Panc1 (cell line): ENCODE measurements around the gene ARRB2. TPM values are rescaled to one million over a fixed set of nuclear protein-coding genes. Genes with fewer than 3 reads are reported as not detected.

Experiments
- ATAC-seq: fragments of 200-7000 bp; cut with Tn5 transposase; 2 replicates; pipeline ENCODE4 v1.9.1; 2020; ENCODE audit warnings: mild to moderate bottlenecking, moderate library complexity
- BruUV-seq: library from RNA; stranded (reverse); fragments of 400-500 nt; replicated peaks from 2 replicates; lab custom pipeline; 2021; lab: Mats Ljungman, UMichigan
- CTCF ChIA-PET: fragments of 300-600 bp; sonication (Branson Sonifier 250); formaldehyde crosslinking; loops from one replicate; lab custom pipeline; 2022; ENCODE audit warnings: antibody characterized with exemption; lab: Charles Lee
- POLR2A ChIA-PET: fragments of 300-600 bp; sonication (Branson Sonifier 250); formaldehyde crosslinking; loops from one replicate; lab custom pipeline; 2022; ENCODE audit warnings: antibody characterized with exemption; lab: Charles Lee
- DNase-seq: peaks from one replicate; pipeline ENCODE4 v3.0.0-alpha.2; 2010; ENCODE audit warnings: low read depth, low spot score
- H3K27ac ChIP-seq: 2 replicates; pipeline ENCODE4 v1.5.1; 2011; ENCODE audit warnings: mild to moderate bottlenecking, low read length, inconsistent platforms
- H3K27me3 ChIP-seq: fragments of 200-500 bp; sonication (Bioruptor generic); 2 replicates; pipeline ENCODE4 v1.6.0; 2014; ENCODE audit warnings: low read length, inconsistent platforms; ENCODE audit not compliant: control insufficient read depth, insufficient read depth
- H3K36me3 ChIP-seq: fragments of 200-500 bp; sonication (Bioruptor generic); 2 replicates; pipeline ENCODE4 v1.5.1; 2014; ENCODE audit warnings: inconsistent platforms, mild to moderate bottlenecking, low read length, moderate library complexity; ENCODE audit not compliant: control insufficient read depth, insufficient read depth
- H3K4me1 ChIP-seq: 2 replicates; pipeline ENCODE4 v1.5.1; 2011; ENCODE audit warnings: inconsistent platforms, mild to moderate bottlenecking, low read length, moderate library complexity; ENCODE audit not compliant: control insufficient read depth, insufficient read depth
- H3K4me3 ChIP-seq, 2 experiments: 2 replicates each; pipeline ENCODE4 v1.5.1; 2011 to 2012; ENCODE audit warnings: low read depth in 2 of 2, low read length in 2 of 2, mild to moderate bottlenecking in 2 of 2, inconsistent platforms in 1 of 2, moderate library complexity in 1 of 2
- H3K9me3 ChIP-seq: fragments of 200-500 bp; sonication (Bioruptor generic); 2 replicates; pipeline ENCODE4 v1.5.1; 2014; ENCODE audit warnings: low read depth, mild to moderate bottlenecking, inconsistent platforms, low read length, moderate library complexity; ENCODE audit not compliant: control insufficient read depth, insufficient read depth
- POLR2AphosphoS5 ChIP-seq: IDR thresholded peaks from 2 replicates; pipeline ENCODE4 v1.6.1; 2012; ENCODE audit warnings: mild to moderate bottlenecking, low read depth, low read length, moderate library complexity
- SIN3A ChIP-seq: IDR thresholded peaks from 2 replicates; pipeline ENCODE4 v1.6.1; 2012; ENCODE audit warnings: low read depth, mild to moderate bottlenecking, low read length, moderate library complexity, borderline replicate concordance; ENCODE audit not compliant: insufficient read depth
- TCF7L2 ChIP-seq: IDR thresholded peaks from 2 replicates; pipeline ENCODE4 v1.6.1; 2011; ENCODE audit warnings: mild to moderate bottlenecking, low read depth, low read length, inconsistent platforms
- in situ Hi-C: cut with HindIII; loops from 2 replicates; pipeline ENCODE4 v1.10.0; 2016; ENCODE audit warnings: low sequenced_read_pairs, low pct_unique_long_range_greater_than_20kb
- intact Hi-C: fragments of 100-400 bp; cut with micrococcal nuclease; formaldehyde crosslinking; loops from one replicate; pipeline ENCODE4 v1.10.0; 2022; ENCODE audit not compliant: unreplicated experiment
- total RNA-seq: library from RNA; stranded (reverse); gene quantifications from one replicate; pipeline ENCODE4 v1.2.1, GENCODE V29; 2021; ENCODE audit not compliant: unreplicated experiment
- TF ChIP-seq, protein P1 (sequence below): fragments of 450-650 bp; IDR thresholded peaks from 2 replicates; pipeline ENCODE4 v1.5.1; 2017; ENCODE audit warnings: mild to moderate bottlenecking
- TF ChIP-seq, protein P2 (sequence below), 2 experiments: IDR thresholded peaks; 2 replicates each; pipeline ENCODE4 v1.6.1; 2011 to 2012; ENCODE audit warnings: low read depth in 2 of 2, control low read depth in 1 of 2, low read length in 1 of 2, mild to moderate bottlenecking in 1 of 2, moderate library complexity in 1 of 2; ENCODE audit not compliant: insufficient read depth in 1 of 2

The ARRB2 gene
- total RNA-seq, 1 experiment from 2014 or later: 39.2 TPM

DNA sequence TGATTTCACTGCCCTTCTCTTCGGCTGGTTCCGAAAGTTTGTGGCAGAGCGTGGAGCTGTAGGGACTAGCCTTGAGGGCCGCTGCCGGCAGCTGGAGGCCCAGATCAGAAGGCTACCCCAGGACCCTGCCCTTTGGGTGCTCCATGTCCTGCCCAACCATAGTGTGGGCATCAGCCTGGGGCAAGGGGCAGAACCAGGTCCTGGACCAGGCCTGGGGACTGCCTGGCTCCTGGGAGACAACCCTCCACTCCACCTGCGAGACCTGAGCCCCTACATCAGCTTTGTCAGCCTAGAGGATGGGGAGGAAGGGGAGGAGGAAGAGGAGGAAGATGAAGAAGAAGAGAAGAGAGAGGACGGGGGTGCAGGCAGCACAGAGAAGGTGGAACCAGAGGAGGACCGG lies 30.2 kb downstream of the ARRB2 start:
- intact Hi-C loops: no loop called here

DNA sequence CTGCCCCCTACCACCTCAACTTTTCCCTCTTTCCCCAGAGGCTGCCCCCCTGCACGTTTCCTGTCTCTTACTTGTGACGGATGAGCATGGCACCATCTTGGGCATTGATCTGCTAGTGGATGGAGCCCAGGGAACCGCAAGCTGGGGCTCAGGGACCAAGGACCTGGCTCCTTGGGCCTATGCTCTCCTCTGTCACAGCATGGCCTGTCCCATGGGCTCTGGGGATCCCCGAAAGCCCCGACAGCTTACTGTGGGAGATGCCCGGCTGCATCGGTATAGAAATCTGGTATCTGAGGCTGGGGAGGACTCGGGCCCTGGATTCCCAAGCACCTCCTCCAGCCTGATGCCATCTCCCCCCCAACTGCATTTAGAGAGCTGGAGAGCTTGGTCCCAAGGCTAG lies 31.1 kb downstream of the ARRB2 start:
- BruUV-seq: no TSS peak
- no peak overlapping the region for H3K4me3 ChIP-seq
- ChIA-PET CTCF (no interaction called here), POLR2A (no interaction called here)
- peaks cover 7% of the 10 kb centered on the region; the same call in 1 of the 2 replicates for H3K27me3 ChIP-seq
- ATAC-seq: no peak
- no peak for TF ChIP-seq TCF7L2
- TF ChIP-seq, protein P1, sequence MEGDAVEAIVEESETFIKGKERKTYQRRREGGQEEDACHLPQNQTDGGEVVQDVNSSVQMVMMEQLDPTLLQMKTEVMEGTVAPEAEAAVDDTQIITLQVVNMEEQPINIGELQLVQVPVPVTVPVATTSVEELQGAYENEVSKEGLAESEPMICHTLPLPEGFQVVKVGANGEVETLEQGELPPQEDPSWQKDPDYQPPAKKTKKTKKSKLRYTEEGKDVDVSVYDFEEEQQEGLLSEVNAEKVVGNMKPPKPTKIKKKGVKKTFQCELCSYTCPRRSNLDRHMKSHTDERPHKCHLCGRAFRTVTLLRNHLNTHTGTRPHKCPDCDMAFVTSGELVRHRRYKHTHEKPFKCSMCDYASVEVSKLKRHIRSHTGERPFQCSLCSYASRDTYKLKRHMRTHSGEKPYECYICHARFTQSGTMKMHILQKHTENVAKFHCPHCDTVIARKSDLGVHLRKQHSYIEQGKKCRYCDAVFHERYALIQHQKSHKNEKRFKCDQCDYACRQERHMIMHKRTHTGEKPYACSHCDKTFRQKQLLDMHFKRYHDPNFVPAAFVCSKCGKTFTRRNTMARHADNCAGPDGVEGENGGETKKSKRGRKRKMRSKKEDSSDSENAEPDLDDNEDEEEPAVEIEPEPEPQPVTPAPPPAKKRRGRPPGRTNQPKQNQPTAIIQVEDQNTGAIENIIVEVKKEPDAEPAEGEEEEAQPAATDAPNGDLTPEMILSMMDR: no peak
- TF ChIP-seq POLR2AphosphoS5: no peak
- H3K4me1 ChIP-seq: no peaks in the 10 kb centered on the region
- intact Hi-C loops: no loop called here
- no peak overlapping the region for H3K27ac ChIP-seq
- in situ Hi-C loops: no loop called here
- no peaks in the 10 kb centered on the region for H3K9me3 ChIP-seq
- no peak for DNase-seq
- no peaks in the 10 kb centered on the region for H3K36me3 ChIP-seq

More for the DNA sequence above, 30.2 kb downstream of the ARRB2 start:
- TF ChIP-seq TCF7L2: no peak
- TF ChIP-seq, protein P2, sequence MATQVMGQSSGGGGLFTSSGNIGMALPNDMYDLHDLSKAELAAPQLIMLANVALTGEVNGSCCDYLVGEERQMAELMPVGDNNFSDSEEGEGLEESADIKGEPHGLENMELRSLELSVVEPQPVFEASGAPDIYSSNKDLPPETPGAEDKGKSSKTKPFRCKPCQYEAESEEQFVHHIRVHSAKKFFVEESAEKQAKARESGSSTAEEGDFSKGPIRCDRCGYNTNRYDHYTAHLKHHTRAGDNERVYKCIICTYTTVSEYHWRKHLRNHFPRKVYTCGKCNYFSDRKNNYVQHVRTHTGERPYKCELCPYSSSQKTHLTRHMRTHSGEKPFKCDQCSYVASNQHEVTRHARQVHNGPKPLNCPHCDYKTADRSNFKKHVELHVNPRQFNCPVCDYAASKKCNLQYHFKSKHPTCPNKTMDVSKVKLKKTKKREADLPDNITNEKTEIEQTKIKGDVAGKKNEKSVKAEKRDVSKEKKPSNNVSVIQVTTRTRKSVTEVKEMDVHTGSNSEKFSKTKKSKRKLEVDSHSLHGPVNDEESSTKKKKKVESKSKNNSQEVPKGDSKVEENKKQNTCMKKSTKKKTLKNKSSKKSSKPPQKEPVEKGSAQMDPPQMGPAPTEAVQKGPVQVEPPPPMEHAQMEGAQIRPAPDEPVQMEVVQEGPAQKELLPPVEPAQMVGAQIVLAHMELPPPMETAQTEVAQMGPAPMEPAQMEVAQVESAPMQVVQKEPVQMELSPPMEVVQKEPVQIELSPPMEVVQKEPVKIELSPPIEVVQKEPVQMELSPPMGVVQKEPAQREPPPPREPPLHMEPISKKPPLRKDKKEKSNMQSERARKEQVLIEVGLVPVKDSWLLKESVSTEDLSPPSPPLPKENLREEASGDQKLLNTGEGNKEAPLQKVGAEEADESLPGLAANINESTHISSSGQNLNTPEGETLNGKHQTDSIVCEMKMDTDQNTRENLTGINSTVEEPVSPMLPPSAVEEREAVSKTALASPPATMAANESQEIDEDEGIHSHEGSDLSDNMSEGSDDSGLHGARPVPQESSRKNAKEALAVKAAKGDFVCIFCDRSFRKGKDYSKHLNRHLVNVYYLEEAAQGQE (IDR thresholded peaks at IDR 0.05; ENCODE audit: insufficient read depth in 1 of 2, low read depth in 2 of 2, low read length in 1 of 2): no peak
- TF ChIP-seq POLR2AphosphoS5: no peak
- TF ChIP-seq, protein P1: no peak
- no peak for TF ChIP-seq SIN3A
- Histone ChIP-seq H3K36me3 (no peaks in the 10 kb centered on the region), H3K4me3 (no peak overlapping the region), H3K4me1 (no peaks in the 10 kb centered on the region), H3K9me3 (no peaks in the 10 kb centered on the region), H3K27ac (no peak overlapping the region), H3K27me3 (peaks cover 7% of the 10 kb centered on the region; the same call in 1 of the 2 replicates)
- no TSS peak for BruUV-seq
- in situ Hi-C loops: no loop called here
- POLR2A ChIA-PET: no interaction called here
- DNase-seq (no peak), ATAC-seq (no peak)
- CTCF ChIA-PET: no interaction called here
